GM12872 (cell line): ENCODE data around the gene HTD2.

Experiments
- CTCF ChIP-seq: IDR thresholded peaks from 3 replicates; pipeline ENCODE4 v1.5.1; 2011; ENCODE audit warnings: low read depth, mild to moderate bottlenecking, low read length, moderate library complexity; ENCODE audit not compliant: insufficient read depth

HTD2 gene

GRCh38 chr3:58270485-58270884, 35.8 kb upstream of the HTD2 start:
- no peak for TF ChIP-seq CTCF

GRCh38 chr3:58271901-58272501, 34.3 kb upstream of the HTD2 start:
- no peak for TF ChIP-seq CTCF

DNA sequence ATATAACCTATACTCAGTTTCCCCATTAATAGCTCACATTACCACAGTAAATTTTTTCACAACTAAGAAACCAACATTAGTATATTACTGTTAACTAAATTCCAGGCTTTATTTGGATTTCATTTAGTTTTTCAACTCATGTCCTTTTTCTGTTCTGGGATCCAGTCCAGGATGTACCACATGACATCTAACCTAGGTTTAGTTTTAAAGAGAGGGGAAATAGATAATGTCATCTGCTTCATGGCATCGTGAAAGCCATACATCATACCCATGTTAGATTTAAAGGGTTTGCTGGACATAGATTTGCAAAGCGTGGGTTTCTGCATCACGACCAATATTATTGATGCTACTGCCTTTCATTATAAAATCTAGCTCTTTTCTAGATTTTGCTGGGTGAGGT, 33.4 kb upstream of the HTD2 start:
- TF ChIP-seq CTCF, result no peak

GRCh38 chr3:58274027-58274614, 32.2 kb upstream of the HTD2 start:
- no peak for TF ChIP-seq CTCF

- TF ChIP-seq CTCF, result no peak
These were observed 25.3 kb upstream of the HTD2 start for GRCh38 chr3:58281069-58281468.

DNA sequence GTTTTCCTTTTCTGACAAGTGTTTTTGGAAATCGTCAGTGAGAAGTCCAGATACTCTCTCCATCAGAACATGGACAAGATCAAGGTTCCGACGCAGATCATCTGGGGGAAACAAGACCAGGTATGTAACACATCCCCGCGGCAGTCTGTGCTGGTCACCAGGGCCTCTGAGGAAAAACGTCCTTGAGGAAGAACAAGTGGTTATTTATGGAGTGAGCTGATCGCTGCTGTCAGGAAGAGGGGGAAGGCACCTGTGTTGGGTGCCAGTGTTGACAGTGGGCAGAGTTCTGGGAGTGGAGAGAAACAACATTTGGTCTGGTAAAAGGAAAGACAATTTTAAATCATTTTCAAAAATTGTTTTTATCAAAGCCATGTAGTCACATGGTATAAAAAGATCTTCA, 21.0 kb upstream of the HTD2 start:
- no peak for TF ChIP-seq CTCF

DNA sequence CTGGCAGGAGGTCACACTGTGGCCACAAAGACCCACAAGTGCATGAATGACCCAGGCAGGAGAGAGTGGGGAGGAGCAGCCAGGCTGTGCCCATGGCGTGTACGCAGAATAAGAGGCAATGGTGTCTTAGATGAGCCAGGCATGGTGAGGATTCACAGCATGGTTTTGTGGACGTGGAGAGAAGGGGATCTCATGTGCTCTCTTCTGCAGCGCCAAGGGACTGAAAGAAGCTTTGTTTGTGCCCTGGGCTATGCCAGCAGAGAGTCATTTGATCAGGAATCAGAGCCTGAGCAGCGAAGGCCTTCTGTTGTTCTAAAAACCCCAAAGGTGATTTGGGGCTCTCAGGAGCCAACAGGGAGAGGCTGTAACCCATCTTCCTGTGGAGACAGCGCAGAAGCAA, 19.0 kb upstream of the HTD2 start:
- TF ChIP-seq CTCF, result no peak
